Esophagus squamous epithelium (tissue), 5 donors: ENCODE measurements around the gene SLC25A15. TPM values are rescaled to one million over a fixed set of nuclear protein-coding genes. Genes with fewer than 3 reads are reported as not detected.

Source experiments
- DNase-seq: peaks from one replicate; lab custom pipeline; 2025; lab: John Stamatoyannopoulos, UW
- H3K27ac ChIP-seq, 4 donors: fragments of 200-600 bp; sonication (generic); one replicate each; pipeline ENCODE4 v1.5.1; 2016 to 2019; ENCODE audit warnings: mild to moderate bottlenecking in 1 of 4
- H3K27me3 ChIP-seq, 4 donors: fragments of 200-600 bp; sonication (generic); 1 replicate in 3 of 4; 2 replicates in 1 of 4; pipeline versions ENCODE4 v1.5.1 to v1.6.0; 2017 to 2021; ENCODE audit warnings: antibody characterized with exemption in 1 of 4
- H3K36me3 ChIP-seq, 3 donors: fragments of 200-600 bp; sonication (generic); one replicate each; pipeline ENCODE4 v1.5.1; 2016 to 2019
- H3K4me1 ChIP-seq, 3 donors: fragments of 200-600 bp; sonication (generic); one replicate each; pipeline ENCODE4 v1.5.1; 2017 to 2019
- H3K4me3 ChIP-seq, 4 donors: fragments of 200-600 bp; sonication (generic); 1 replicate in 3 of 4; 2 replicates in 1 of 4; pipeline ENCODE4 v1.5.1; 2016 to 2019; ENCODE audit warnings: mild to moderate bottlenecking in 2 of 4, moderate library complexity in 1 of 4
- H3K9me3 ChIP-seq, 3 donors: fragments of 200-600 bp; sonication (generic); one replicate each; pipeline ENCODE4 v1.5.1; 2016 to 2019
- POLR2A ChIP-seq, 4 donors: fragments of 450-650 bp; IDR thresholded peaks; one replicate each; pipeline ENCODE4 v1.6.1; 2017; ENCODE audit warnings: antibody characterized with exemption in 4 of 4, mild to moderate bottlenecking in 4 of 4, moderate library complexity in 3 of 4
- WGBS, 2 donors: methylation state at CpG; one replicate each; pipeline ENCODE4 v1.1.5; 2018; 5-methylcytosine and 5-hydroxymethylcytosine counted together
- intact Hi-C: fragments of 100-400 bp; cut with DNase I; formaldehyde crosslinking; loops from one replicate; pipeline ENCODE4 v1.15.0; 2022
- total RNA-seq, 4 donors: library from RNA; depleted of rRNA; stranded (reverse); fragments of >200 nt; gene quantifications; one replicate each; pipeline ENCODE4 v1.1.0, GENCODE V29; 2016
- TF ChIP-seq, protein P1 (sequence below), 6 experiments: fragments of 450-650 bp in 4 of 6; fragments of 200-600 bp in 2 of 6; sonication (generic) in 2 of 6; IDR thresholded peaks; one replicate each; pipeline ENCODE4 v1.5.1; 2016 to 2019; ENCODE audit warnings: antibody characterized with exemption in 6 of 6, mild to moderate bottlenecking in 4 of 6, moderate library complexity in 4 of 6
- donor health status: DM: yes; HTN: yes; CAD: no.

The SLC25A15 gene
- total RNA-seq, 4 donors from 2014 or later = 6.4 to 12.1 (median 9.8) TPM

- DNase-seq = no peak
- no peaks in the 10 kb centered on the region for H3K27me3 ChIP-seq
- H3K27ac ChIP-seq = no peak overlapping the region
- peaks cover 0 to 9% (median 3%) of the 10 kb centered on the region in 3 donors for H3K4me1 ChIP-seq
- peaks cover 0 to 79% (median 0%) of the 10 kb centered on the region in 3 donors for H3K36me3 ChIP-seq
- WGBS, 2 donors = 80 to 100% methylated on average over 1 of the region's 1 CpG
- intact Hi-C loops = no loop called here
- TF ChIP-seq, protein P1, sequence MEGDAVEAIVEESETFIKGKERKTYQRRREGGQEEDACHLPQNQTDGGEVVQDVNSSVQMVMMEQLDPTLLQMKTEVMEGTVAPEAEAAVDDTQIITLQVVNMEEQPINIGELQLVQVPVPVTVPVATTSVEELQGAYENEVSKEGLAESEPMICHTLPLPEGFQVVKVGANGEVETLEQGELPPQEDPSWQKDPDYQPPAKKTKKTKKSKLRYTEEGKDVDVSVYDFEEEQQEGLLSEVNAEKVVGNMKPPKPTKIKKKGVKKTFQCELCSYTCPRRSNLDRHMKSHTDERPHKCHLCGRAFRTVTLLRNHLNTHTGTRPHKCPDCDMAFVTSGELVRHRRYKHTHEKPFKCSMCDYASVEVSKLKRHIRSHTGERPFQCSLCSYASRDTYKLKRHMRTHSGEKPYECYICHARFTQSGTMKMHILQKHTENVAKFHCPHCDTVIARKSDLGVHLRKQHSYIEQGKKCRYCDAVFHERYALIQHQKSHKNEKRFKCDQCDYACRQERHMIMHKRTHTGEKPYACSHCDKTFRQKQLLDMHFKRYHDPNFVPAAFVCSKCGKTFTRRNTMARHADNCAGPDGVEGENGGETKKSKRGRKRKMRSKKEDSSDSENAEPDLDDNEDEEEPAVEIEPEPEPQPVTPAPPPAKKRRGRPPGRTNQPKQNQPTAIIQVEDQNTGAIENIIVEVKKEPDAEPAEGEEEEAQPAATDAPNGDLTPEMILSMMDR (IDR thresholded peaks at IDR 0.05) = no peak
- TF ChIP-seq POLR2A (IDR thresholded peaks at IDR 0.05) = no peak
- H3K4me3 ChIP-seq = no peak overlapping the region
- H3K9me3 ChIP-seq = no peaks in the 10 kb centered on the region
Observed at GRCh38 chr13:40762849-40763248, 26.6 kb upstream of the SLC25A15 start.

DNA sequence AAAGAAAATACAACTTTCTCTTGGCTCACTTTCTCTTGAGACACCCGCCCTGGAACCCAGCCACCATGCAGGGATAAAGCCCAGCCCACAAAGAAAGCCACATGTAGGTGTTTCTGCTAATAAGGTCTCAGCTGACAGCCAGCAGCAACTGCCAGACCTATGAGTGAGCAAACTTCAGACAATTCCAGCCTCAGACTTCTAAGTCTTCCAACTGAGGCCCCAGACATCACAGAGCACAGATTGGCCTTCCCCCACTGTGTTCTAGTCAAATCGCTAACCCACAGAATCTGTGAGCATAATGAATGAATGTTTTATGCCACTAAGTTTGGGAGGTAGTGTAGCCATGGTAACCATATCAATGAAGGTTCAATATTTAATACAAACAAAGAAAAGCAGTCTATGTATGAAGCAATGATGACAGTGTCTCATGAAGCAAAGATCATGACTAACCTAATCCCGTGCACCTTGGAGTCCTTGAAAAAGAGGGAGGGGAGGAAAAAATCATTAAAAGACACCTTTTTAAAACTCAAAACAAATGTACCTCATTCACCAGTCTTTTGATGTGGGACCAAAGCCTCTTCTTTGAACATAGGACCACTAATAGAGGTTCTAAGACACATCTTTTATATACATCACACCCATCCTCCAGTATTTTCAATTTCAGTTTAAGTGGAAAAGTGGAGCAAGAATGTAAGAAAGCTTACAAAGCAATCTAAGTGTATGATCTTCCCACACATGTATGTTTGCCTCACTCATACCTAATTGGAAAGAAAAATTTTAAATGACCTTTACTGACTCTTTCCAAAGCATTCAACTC lies 24.6 kb upstream of the SLC25A15 start:
- H3K36me3 ChIP-seq = peaks cover 0 to 61% (median 0%) of the 10 kb centered on the region in 3 donors
- DNase-seq = no peak
- intact Hi-C loops = no loop called here

DNA sequence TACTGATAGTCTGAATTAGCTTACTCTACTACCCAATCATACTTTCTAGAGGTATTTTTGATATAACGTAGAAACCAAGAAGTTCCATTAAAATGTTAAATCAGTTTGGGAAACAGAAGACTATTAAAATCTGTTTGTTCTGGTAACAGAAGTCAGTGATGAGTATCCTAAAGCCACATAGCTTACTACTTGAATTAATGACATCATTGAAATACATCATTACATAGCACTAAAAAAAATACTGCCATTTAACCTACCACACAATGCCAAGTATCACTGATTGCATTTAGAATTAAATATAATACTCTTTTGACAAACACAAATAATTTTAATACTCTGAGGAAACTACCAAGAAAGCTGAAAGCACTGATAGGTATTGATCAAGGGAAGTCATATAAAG lies 23.8 kb upstream of the SLC25A15 start:
- Histone ChIP-seq H3K4me3 (no peak overlapping the region), H3K36me3 (peaks cover 0 to 54% (median 0%) of the 10 kb centered on the region in 3 donors), H3K27me3 (no peaks in the 10 kb centered on the region), H3K4me1 (peaks cover 0 to 14% (median 9%) of the 10 kb centered on the region in 3 donors), H3K27ac (no peak overlapping the region), H3K9me3 (no peaks in the 10 kb centered on the region)
- intact Hi-C loops = no loop called here
- TF ChIP-seq, protein P1 (IDR thresholded peaks at IDR 0.05) = no peak
- no peak for TF ChIP-seq POLR2A (IDR thresholded peaks at IDR 0.05)
- 92 to 94% methylated on average over 1 of the region's 1 CpG for WGBS, 2 donors
- no peak for DNase-seq

More for the DNA sequence above, 24.6 kb upstream of the SLC25A15 start:
- Histone ChIP-seq H3K27me3 (no peaks in the 10 kb centered on the region), H3K4me3 (no peak overlapping the region), H3K9me3 (no peaks in the 10 kb centered on the region), H3K4me1 (peaks cover 0 to 9% (median 8%) of the 10 kb centered on the region in 3 donors), H3K27ac (no peak overlapping the region)
- TF ChIP-seq, protein P1 (IDR thresholded peaks at IDR 0.05) = no peak
- no peak for TF ChIP-seq POLR2A (IDR thresholded peaks at IDR 0.05)
- 58 to 67% methylated on average over 2 to 3 of the region's 3 CpGs for WGBS, 2 donors

GRCh38 chr13:40769970-40770369 lies 19.4 kb upstream of the SLC25A15 start:
- H3K4me3 ChIP-seq = peak overlapping the region; percentile 67 to 90 (median 78)
- no peak for DNase-seq
- intact Hi-C loops = no loop called here
- no peak for TF ChIP-seq POLR2A (IDR thresholded peaks at IDR 0.05)
- TF ChIP-seq, protein P1 (IDR thresholded peaks at IDR 0.05) = no peak
- 70 to 79% methylated on average over 6 of the region's 6 CpGs for WGBS, 2 donors
- peaks cover 0 to 14% (median 11%) of the 10 kb centered on the region in 3 donors for H3K4me1 ChIP-seq
- no peaks in the 10 kb centered on the region for H3K9me3 ChIP-seq
- H3K27me3 ChIP-seq = no peaks in the 10 kb centered on the region
- peaks cover 0 to 17% (median 0%) of the 10 kb centered on the region in 3 donors for H3K36me3 ChIP-seq
- peak overlapping the region; percentile 86 to 96 (median 92) for H3K27ac ChIP-seq

GRCh38 chr13:40770609-40770933 lies 18.8 kb upstream of the SLC25A15 start:
- H3K27me3 ChIP-seq = no peaks in the 10 kb centered on the region
- no peak for TF ChIP-seq POLR2A (IDR thresholded peaks at IDR 0.05)
- TF ChIP-seq, protein P1 (IDR thresholded peaks at IDR 0.05) = no peak
- 0 to 1% methylated on average over 8 to 9 of the region's 9 CpGs for WGBS, 2 donors
- H3K9me3 ChIP-seq = no peaks in the 10 kb centered on the region
- DNase-seq = no peak
- peak overlapping the region; percentile 86 to 96 (median 92) for H3K27ac ChIP-seq
- H3K4me1 ChIP-seq = peaks cover 0 to 14% (median 11%) of the 10 kb centered on the region in 3 donors
- H3K36me3 ChIP-seq = peaks cover 0 to 12% (median 0%) of the 10 kb centered on the region in 3 donors
- peak overlapping the region; percentile 67 to 90 (median 78) for H3K4me3 ChIP-seq
- intact Hi-C loops = no loop called here
